ENCODE measurements around the gene TFR2.

Gene TFR2

DNA sequence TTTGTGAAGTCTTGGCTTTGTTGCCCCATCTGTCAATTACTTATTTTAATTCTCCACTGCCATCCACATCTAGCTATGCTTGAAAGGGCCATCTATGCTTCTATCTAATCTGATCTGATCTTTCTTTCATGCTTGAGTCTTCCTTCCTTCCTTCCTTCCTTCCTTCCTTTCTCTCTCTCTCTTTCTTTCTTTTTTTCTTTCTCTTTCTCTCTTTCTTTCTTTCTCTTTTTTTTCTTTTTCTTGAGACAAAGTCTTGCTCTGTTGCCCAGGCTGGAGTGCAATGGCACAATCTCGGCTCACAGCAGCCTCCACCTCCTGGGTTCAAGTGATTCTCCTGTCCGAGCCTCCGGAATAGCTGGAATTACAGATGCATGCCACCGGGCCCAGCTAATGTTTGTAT is 11.3 kb downstream of the TFR2 start:
- TF ChIP-seq, protein P1, sequence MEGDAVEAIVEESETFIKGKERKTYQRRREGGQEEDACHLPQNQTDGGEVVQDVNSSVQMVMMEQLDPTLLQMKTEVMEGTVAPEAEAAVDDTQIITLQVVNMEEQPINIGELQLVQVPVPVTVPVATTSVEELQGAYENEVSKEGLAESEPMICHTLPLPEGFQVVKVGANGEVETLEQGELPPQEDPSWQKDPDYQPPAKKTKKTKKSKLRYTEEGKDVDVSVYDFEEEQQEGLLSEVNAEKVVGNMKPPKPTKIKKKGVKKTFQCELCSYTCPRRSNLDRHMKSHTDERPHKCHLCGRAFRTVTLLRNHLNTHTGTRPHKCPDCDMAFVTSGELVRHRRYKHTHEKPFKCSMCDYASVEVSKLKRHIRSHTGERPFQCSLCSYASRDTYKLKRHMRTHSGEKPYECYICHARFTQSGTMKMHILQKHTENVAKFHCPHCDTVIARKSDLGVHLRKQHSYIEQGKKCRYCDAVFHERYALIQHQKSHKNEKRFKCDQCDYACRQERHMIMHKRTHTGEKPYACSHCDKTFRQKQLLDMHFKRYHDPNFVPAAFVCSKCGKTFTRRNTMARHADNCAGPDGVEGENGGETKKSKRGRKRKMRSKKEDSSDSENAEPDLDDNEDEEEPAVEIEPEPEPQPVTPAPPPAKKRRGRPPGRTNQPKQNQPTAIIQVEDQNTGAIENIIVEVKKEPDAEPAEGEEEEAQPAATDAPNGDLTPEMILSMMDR (IDR thresholded peaks at IDR 0.05; ENCODE audit: low read depth, low read length) = no peak
- no peak overlapping the region for H3K27ac ChIP-seq

DNA sequence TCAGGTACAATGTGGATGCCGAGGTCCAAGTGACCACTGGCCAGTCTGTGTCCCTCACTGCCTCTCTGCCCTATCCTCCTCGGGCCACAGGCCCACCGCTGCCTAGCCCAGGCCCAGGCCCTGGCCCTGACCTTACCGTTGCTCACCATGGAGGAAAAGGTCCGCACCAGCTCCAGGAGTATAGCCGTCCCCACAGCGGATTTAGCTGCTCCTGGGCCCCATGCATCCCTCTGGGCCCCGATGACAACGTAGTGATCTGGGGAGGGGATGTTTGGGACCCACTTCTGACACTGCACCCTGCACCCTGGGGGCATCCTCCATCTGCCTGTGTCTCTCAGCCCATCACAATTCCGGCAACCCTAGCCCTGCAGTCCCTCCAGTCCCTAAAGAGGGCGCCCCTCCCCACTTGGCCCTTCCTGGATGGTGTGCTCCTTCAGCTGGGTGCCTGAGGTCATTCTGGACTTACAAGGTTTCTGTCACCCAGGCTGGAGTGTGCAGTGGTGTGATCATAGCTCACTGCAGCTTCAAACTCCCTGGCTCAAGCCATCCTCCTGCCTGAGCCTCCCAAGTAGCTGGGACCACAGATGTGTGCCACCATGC is 12.1 kb downstream of the TFR2 start:
- Histone ChIP-seq H3K4me3 (ENCODE audit: low read depth, low read length) (no peak overlapping the region), H3K27ac (no peak overlapping the region), H3K27me3 (ENCODE audit: insufficient read depth, low read depth, severe bottlenecking) (no peaks in the 10 kb centered on the region), H3K36me3 (no peaks in the 10 kb centered on the region), H3K9me3 (ENCODE audit: severe bottlenecking) (no peaks in the 10 kb centered on the region)
- DNase-seq = peak; percentile 64
- TF ChIP-seq, protein P1 (IDR thresholded peaks at IDR 0.05; ENCODE audit: low read depth, low read length) = peak; percentile 71

More for the DNA sequence above, 11.3 kb downstream of the TFR2 start:
- Histone ChIP-seq H3K9me3 (ENCODE audit: severe bottlenecking) (no peaks in the 10 kb centered on the region), H3K4me3 (ENCODE audit: low read depth, low read length) (no peak overlapping the region), H3K27me3 (ENCODE audit: insufficient read depth, low read depth, severe bottlenecking) (no peaks in the 10 kb centered on the region), H3K36me3 (no peaks in the 10 kb centered on the region)
- DNase-seq = no peak

DNA sequence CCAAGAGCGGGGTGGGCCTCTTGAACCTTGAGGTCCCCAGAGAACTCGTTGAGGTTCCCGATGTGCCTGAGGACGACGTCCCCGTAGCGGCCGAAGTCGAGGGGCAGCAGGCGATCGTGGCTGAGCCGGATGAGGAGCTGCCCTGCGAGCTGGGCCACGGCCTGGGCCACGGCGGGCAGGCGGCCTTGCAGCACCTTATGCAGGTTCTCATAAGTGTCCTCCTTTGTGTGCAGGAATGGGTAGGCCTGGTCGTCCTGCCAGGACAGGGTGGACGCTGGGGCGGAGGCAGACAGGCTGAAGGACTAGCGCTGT is 14.2 kb downstream of the TFR2 start:
- H3K4me3 ChIP-seq (ENCODE audit: low read depth, low read length) = no peak overlapping the region
- no peak for DNase-seq
- TF ChIP-seq, protein P1 (IDR thresholded peaks at IDR 0.05; ENCODE audit: low read depth, low read length) = no peak
- H3K27ac ChIP-seq = no peak overlapping the region
- H3K9me3 ChIP-seq (ENCODE audit: severe bottlenecking) = no peaks in the 10 kb centered on the region
- H3K36me3 ChIP-seq = no peaks in the 10 kb centered on the region
- H3K27me3 ChIP-seq (ENCODE audit: insufficient read depth, low read depth, severe bottlenecking) = no peaks in the 10 kb centered on the region

DNA sequence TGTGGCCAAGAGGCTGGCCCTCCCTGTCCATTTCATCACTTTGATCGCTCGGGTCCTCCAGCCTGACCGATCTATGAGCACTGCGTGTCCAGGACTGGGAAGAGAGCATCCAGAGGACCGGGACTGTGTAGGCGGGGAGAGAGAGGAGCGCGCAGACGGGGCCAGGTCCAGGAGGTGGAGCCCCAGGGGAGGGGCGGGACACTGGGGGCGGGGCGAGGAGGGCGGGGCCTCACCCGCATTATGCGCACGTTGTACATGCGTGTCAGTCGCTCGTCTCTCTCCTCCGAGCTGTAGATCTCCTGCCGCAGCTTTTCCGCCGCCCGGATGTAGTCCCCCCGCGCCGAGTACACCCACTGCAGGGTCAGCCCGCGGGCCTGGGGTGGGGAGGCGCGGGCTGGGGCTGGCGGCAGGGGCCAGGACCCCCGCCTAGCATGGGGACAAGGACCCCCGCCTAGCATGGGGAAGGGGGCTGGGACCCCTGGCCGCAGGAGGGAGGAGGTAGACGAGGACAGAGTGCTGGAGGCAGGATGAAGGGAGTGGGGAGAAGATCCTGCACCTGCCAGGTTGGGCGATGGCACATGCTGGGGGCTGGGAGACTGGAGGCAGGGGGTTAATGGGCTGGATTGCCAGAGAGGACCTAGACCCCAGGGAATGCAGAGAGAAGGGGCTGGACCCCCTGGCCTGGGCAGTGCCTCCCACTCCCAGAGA is 14.7 kb downstream of the TFR2 start:
- Histone ChIP-seq H3K9me3 (ENCODE audit: severe bottlenecking) (no peaks in the 10 kb centered on the region), H3K27ac (no peak overlapping the region), H3K4me3 (ENCODE audit: low read depth, low read length) (no peak overlapping the region), H3K27me3 (ENCODE audit: insufficient read depth, low read depth, severe bottlenecking) (no peaks in the 10 kb centered on the region), H3K36me3 (no peaks in the 10 kb centered on the region)
- TF ChIP-seq, protein P1 (IDR thresholded peaks at IDR 0.05; ENCODE audit: low read depth, low read length) = no peak
- DNase-seq = no peak

DNA sequence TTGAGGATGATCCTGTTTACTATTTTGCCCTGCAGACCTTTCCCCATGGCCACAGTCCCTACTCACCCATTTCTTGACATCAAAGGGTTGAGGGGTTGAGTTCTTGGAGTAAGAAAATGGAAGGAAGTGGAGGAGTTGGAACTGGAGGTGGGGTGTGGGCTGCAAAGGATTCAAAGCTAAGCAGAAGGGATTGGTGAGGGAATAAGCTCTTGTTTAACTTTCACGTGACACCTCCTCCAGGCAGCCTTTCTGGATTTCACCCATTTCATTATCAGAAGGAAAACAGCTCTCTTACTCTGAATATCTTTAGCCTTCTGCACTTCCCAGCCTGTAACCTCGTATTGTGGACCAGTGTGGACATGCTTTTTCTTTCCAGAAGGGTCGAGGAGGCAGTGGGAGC is 15.3 kb downstream of the TFR2 start:
- Histone ChIP-seq H3K9me3 (ENCODE audit: severe bottlenecking) (no peaks in the 10 kb centered on the region), H3K27ac (no peak overlapping the region), H3K4me3 (ENCODE audit: low read depth, low read length) (no peak overlapping the region), H3K36me3 (no peaks in the 10 kb centered on the region), H3K27me3 (ENCODE audit: insufficient read depth, low read depth, severe bottlenecking) (no peaks in the 10 kb centered on the region)
- TF ChIP-seq, protein P1 (IDR thresholded peaks at IDR 0.05; ENCODE audit: low read depth, low read length) = no peak
- DNase-seq = no peak
